Peyer's patch (tissue), 4 donors: Measurements from ENCODE around the gene XYLB. TPM values are rescaled to one million over a fixed set of nuclear protein-coding genes. Genes with fewer than 3 reads are reported as not detected.

Experiments used
- DNase-seq, 3 donors: peaks; one replicate each; pipeline ENCODE4 v3.0.0-alpha.2; 2017 to 2019
- H3K27ac ChIP-seq, 4 donors: fragments of 200-600 bp; sonication (generic); one replicate each; pipeline ENCODE4 v1.5.1; 2016 to 2019
- H3K27me3 ChIP-seq, 2 donors: fragments of 200-600 bp; sonication (generic); one replicate each; pipeline ENCODE4 v1.5.1; 2019
- H3K36me3 ChIP-seq, 3 donors: fragments of 200-600 bp; sonication (generic); one replicate each; pipeline ENCODE4 v1.5.1; 2016 to 2019
- H3K4me1 ChIP-seq, 4 donors: fragments of 200-600 bp; sonication (generic); one replicate each; pipeline ENCODE4 v1.5.1; 2016 to 2019
- H3K4me3 ChIP-seq, 4 donors: fragments of 200-600 bp; sonication (generic); 1 replicate in 3 of 4; 2 replicates in 1 of 4; pipeline ENCODE4 v1.5.1; 2016 to 2019; ENCODE audit warnings: mild to moderate bottlenecking in 1 of 4
- H3K9me3 ChIP-seq, 4 donors: fragments of 200-600 bp; sonication (generic); one replicate each; pipeline ENCODE4 v1.5.1; 2016 to 2019; ENCODE audit warnings: mild to moderate bottlenecking in 1 of 4
- CTCF ChIP-seq, 6 experiments: fragments of 450-650 bp in 4 of 6; fragments of 200-600 bp in 2 of 6; sonication (generic) in 1 of 6; IDR thresholded peaks; one replicate each; pipeline ENCODE4 v1.5.1; 2017 to 2019; ENCODE audit warnings: antibody characterized with exemption in 6 of 6, mild to moderate bottlenecking in 3 of 6, moderate library complexity in 1 of 6
- POLR2A ChIP-seq, 2 donors: fragments of 450-650 bp; IDR thresholded peaks; one replicate each; pipeline ENCODE4 v1.5.1; 2017; ENCODE audit warnings: antibody characterized with exemption in 2 of 2, mild to moderate bottlenecking in 2 of 2, moderate library complexity in 2 of 2
- total RNA-seq, 4 donors: library from RNA; depleted of rRNA; stranded (reverse); fragments of >200 nt; gene quantifications; one replicate each; pipeline ENCODE4 v1.1.0, GENCODE V29; 2016

The XYLB gene
- total RNA-seq, 4 donors from 2014 or later: 7.4 to 39.6 (median 18.2) TPM

- TF ChIP-seq CTCF (IDR thresholded peaks at IDR 0.05): no peak
- TF ChIP-seq POLR2A (IDR thresholded peaks at IDR 0.05): no peak
- Histone ChIP-seq H3K9me3 (no peaks in the 10 kb centered on the region), H3K36me3 (peaks cover 0 to 66% (median 0%) of the 10 kb centered on the region in 3 donors), H3K27ac (no peak overlapping the region), H3K4me1 (no peaks in the 10 kb centered on the region), H3K27me3 (no peaks in the 10 kb centered on the region), H3K4me3 (no peak overlapping the region)
- DNase-seq: no peak
Measured at GRCh38 chr3:38379201-38379770, 32.7 kb downstream of the XYLB start.

- no peaks in the 10 kb centered on the region for H3K9me3 ChIP-seq
- H3K27ac ChIP-seq: no peak overlapping the region
- no peaks in the 10 kb centered on the region for H3K27me3 ChIP-seq
- H3K4me3 ChIP-seq: no peak overlapping the region
- H3K36me3 ChIP-seq: peaks cover 0 to 49% (median 0%) of the 10 kb centered on the region in 3 donors
- TF ChIP-seq CTCF (IDR thresholded peaks at IDR 0.05) (no peak), POLR2A (IDR thresholded peaks at IDR 0.05) (no peak)
- H3K4me1 ChIP-seq: no peaks in the 10 kb centered on the region
- DNase-seq: no peak
Measured at GRCh38 chr3:38382506-38383080, 36.0 kb downstream of the XYLB start.

GRCh38 chr3:38383156-38383875, 36.7 kb downstream of the XYLB start:
- no peak for TF ChIP-seq POLR2A (IDR thresholded peaks at IDR 0.05)
- TF ChIP-seq CTCF (IDR thresholded peaks at IDR 0.05): no peak
- no peak overlapping the region for H3K27ac ChIP-seq
- no peaks in the 10 kb centered on the region for H3K27me3 ChIP-seq
- no peak for DNase-seq
- no peak overlapping the region for H3K4me3 ChIP-seq
- H3K36me3 ChIP-seq: peaks cover 0 to 41% (median 0%) of the 10 kb centered on the region in 3 donors
- no peaks in the 10 kb centered on the region for H3K9me3 ChIP-seq
- H3K4me1 ChIP-seq: no peaks in the 10 kb centered on the region

- DNase-seq: no peak
- peaks cover 0 to 13% (median 0%) of the 10 kb centered on the region in 3 donors for H3K36me3 ChIP-seq
- TF ChIP-seq CTCF (IDR thresholded peaks at IDR 0.05): no peak
- TF ChIP-seq POLR2A (IDR thresholded peaks at IDR 0.05): no peak
- no peaks in the 10 kb centered on the region for H3K27me3 ChIP-seq
- no peak overlapping the region for H3K4me3 ChIP-seq
- no peaks in the 10 kb centered on the region for H3K4me1 ChIP-seq
- no peaks in the 10 kb centered on the region for H3K9me3 ChIP-seq
- H3K27ac ChIP-seq: no peak overlapping the region
Measured at GRCh38 chr3:38386992-38387750, 40.6 kb downstream of the XYLB start.

- Histone ChIP-seq H3K36me3 (peaks cover 0 to 13% (median 0%) of the 10 kb centered on the region in 3 donors), H3K27me3 (no peaks in the 10 kb centered on the region), H3K4me3 (no peak overlapping the region), H3K9me3 (no peaks in the 10 kb centered on the region), H3K27ac (no peak overlapping the region), H3K4me1 (no peaks in the 10 kb centered on the region)
- TF ChIP-seq POLR2A (IDR thresholded peaks at IDR 0.05) (no peak), CTCF (IDR thresholded peaks at IDR 0.05) (no peak)
- no peak for DNase-seq
Measured at GRCh38 chr3:38387862-38388261, 41.3 kb downstream of the XYLB start.
